ENCODE measurements around the gene LGMN. TPM values are rescaled to one million over a fixed set of nuclear protein-coding genes. Genes with fewer than 3 reads are reported as not detected.
A peak's percentile ranks its signal among the peaks of the same experiment; 100 is the strongest.
"Not testable (repeated sequence)": the region's sequence is repeated elsewhere in the genome, so short reads cannot be mapped to it uniquely, and the experiment has no call there.

Gene LGMN
- total and polyA plus RNA-seq, 2 donors = 109 to 230 TPM

DNA sequence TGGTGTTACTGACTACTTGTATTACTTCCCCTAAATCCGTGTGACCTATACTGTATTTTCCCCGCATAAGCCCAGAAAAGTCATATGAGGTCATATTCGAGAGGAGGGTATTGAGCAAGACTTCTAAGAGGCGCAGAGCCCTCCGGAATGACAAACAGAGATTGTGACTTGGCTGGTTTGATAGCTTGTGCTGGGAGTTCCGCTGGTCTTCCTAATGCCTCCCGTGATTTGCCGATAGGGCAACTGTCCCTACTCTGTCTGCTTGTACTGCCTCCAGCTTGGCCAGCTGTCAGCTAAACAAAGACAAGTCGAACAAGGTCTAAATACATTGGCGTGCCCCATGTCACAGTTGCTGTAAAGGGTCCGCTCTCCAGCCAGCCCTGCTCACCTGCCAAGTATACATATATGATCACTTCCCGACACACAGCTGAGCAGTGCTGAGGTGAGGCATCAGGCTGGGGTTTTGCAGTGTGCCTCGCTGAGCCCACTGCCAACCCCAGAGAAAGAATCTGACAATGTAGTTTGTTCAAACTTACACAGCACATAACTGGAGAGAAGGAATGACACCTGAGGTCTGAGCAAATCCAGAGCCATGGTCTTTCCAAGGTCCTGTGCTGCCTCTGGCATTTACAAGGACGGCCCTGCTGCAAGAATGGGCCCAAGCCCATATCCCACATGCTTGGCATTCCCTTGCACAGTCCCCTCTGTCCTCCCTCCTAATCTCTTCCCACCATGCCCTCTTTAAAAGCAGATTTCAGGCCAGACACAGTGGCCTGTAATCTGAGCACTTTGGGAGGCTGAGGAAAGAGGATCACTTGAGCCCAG, 23.7 kb downstream of the LGMN start:
- 98% methylated on average over 14 of the region's 14 CpGs for WGBS
- no peak for DNase-seq (ENCODE audit: low read depth in 6 of 9, low spot score in 9 of 9)
- Histone ChIP-seq H3K4me1 (ENCODE audit: control insufficient read depth in 2 of 2, insufficient read depth in 2 of 2, low read length in 2 of 2) (peaks cover 0 to 9% of the 10 kb centered on the region in 2 donors), H3K27ac (ENCODE audit: low read depth in 1 of 2, low read length in 1 of 2) (no peak overlapping the region), H3K4me3 (ENCODE audit: low read length in 2 of 2) (no peak overlapping the region), H3K27me3 (ENCODE audit: control insufficient read depth in 2 of 2, insufficient read depth in 1 of 2, low read length in 1 of 2) (no peaks in the 10 kb centered on the region), H3K9me3 (ENCODE audit: control insufficient read depth in 2 of 2, insufficient read depth in 1 of 2, low read length in 1 of 2) (no peaks in the 10 kb centered on the region), H3K36me3 (ENCODE audit: control insufficient read depth in 2 of 2, insufficient read depth in 2 of 2, low read length in 1 of 2) (peaks cover 0 to 2% of the 10 kb centered on the region in 2 donors)

DNA sequence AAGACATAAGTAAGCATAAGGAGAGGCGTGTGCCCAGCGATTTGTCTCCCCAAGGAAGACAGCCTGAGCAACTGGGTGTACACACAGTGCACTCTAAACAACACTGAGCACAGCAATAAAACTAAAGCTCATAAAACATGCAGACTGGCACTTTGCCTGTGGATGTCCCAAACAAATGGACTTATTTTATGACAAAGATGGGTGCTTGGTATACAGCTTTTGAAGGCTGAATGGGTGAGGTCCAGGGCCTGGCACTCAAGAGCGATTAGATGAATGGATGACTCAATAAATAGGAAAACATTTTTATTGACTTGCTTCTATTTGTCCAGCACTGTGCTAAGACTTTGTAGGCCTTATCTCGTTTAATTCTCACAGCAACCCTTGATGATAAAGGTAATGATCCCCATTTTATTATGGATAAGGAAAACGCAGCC, 28.5 kb downstream of the LGMN start:
- no peaks in the 10 kb centered on the region for H3K27me3 ChIP-seq (ENCODE audit: control insufficient read depth in 2 of 2, insufficient read depth in 1 of 2, low read length in 1 of 2)

DNA sequence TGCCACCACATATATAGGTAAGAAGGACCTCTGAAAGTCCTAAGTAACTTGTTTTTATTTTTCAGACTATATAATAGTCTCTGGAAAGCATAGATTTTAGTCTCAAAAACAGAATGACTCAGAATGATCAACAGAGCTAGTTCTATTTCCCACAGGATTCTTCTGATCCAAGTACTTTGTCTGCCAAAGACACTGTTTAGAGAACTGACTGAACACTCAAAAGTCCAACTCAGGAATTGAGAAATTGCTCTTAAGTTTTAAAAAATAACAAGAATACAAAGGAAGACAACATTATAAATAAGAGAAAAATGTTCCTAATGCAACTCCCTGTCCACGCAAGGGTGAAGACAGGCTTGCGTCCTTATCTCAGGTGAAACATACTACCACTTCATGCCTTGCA, 29.0 kb downstream of the LGMN start:
- H3K36me3 ChIP-seq (ENCODE audit: control insufficient read depth in 2 of 2, insufficient read depth in 2 of 2, low read length in 1 of 2) = peaks cover 0 to 9% of the 10 kb centered on the region in 2 donors
- no peaks in the 10 kb centered on the region for H3K9me3 ChIP-seq (ENCODE audit: control insufficient read depth in 2 of 2, insufficient read depth in 1 of 2, low read length in 1 of 2)
- no peaks in the 10 kb centered on the region for H3K27me3 ChIP-seq (ENCODE audit: control insufficient read depth in 2 of 2, insufficient read depth in 1 of 2, low read length in 1 of 2)
- H3K27ac ChIP-seq (ENCODE audit: low read depth in 1 of 2, low read length in 1 of 2) = no peak overlapping the region
- no peak overlapping the region for H3K4me3 ChIP-seq (ENCODE audit: low read length in 2 of 2)
- DNase-seq (ENCODE audit: low read depth in 6 of 9, low spot score in 9 of 9) = no peak
- WGBS = 94% methylated on average over 2 of the region's 2 CpGs
- peaks cover 0 to 9% of the 10 kb centered on the region in 2 donors for H3K4me1 ChIP-seq (ENCODE audit: control insufficient read depth in 2 of 2, insufficient read depth in 2 of 2, low read length in 2 of 2)

More for the DNA sequence above, 28.5 kb downstream of the LGMN start:
- 93% methylated on average over 5 of the region's 5 CpGs for WGBS
- DNase-seq (ENCODE audit: low read depth in 6 of 9, low spot score in 9 of 9) = no peak
- H3K4me1 ChIP-seq (ENCODE audit: control insufficient read depth in 2 of 2, insufficient read depth in 2 of 2, low read length in 2 of 2) = peaks cover 0 to 9% of the 10 kb centered on the region in 2 donors
- H3K9me3 ChIP-seq (ENCODE audit: control insufficient read depth in 2 of 2, insufficient read depth in 1 of 2, low read length in 1 of 2) = no peaks in the 10 kb centered on the region
- no peak overlapping the region for H3K27ac ChIP-seq (ENCODE audit: low read depth in 1 of 2, low read length in 1 of 2)
- no peak overlapping the region for H3K4me3 ChIP-seq (ENCODE audit: low read length in 2 of 2)
- peaks cover 0 to 9% of the 10 kb centered on the region in 2 donors for H3K36me3 ChIP-seq (ENCODE audit: control insufficient read depth in 2 of 2, insufficient read depth in 2 of 2, low read length in 1 of 2)

DNA sequence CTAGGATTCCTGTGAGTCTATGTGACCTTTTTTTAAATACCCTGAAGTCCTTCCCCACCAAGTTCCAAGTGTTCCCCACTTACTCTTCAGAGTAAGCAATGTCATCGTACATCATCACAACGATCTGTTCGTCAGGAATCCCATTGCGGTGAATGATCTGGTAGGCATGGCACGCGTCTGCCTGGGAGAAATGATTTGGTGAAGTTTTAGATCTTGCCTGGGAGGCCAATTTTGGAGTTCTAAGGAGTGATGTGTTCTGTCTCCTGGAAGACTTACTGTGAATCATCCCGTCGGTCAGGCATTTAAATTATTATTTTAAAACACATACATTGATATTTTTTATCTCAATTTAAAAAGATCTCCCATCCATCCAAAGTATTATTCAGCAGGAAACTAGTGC, 29.8 kb downstream of the LGMN start:
- Histone ChIP-seq H3K4me1 (ENCODE audit: control insufficient read depth in 2 of 2, insufficient read depth in 2 of 2, low read length in 2 of 2) (peaks cover 0 to 9% of the 10 kb centered on the region in 2 donors), H3K9me3 (ENCODE audit: control insufficient read depth in 2 of 2, insufficient read depth in 1 of 2, low read length in 1 of 2) (no peaks in the 10 kb centered on the region), H3K36me3 (ENCODE audit: control insufficient read depth in 2 of 2, insufficient read depth in 2 of 2, low read length in 1 of 2) (peaks cover 0 to 9% of the 10 kb centered on the region in 2 donors), H3K4me3 (ENCODE audit: low read length in 2 of 2) (no peak overlapping the region), H3K27me3 (ENCODE audit: control insufficient read depth in 2 of 2, insufficient read depth in 1 of 2, low read length in 1 of 2) (no peaks in the 10 kb centered on the region), H3K27ac (ENCODE audit: low read depth in 1 of 2, low read length in 1 of 2) (no peak overlapping the region)
- DNase-seq (ENCODE audit: low read depth in 6 of 9, low spot score in 9 of 9) = no peak
- WGBS = 98% methylated on average over 8 of the region's 8 CpGs

DNA sequence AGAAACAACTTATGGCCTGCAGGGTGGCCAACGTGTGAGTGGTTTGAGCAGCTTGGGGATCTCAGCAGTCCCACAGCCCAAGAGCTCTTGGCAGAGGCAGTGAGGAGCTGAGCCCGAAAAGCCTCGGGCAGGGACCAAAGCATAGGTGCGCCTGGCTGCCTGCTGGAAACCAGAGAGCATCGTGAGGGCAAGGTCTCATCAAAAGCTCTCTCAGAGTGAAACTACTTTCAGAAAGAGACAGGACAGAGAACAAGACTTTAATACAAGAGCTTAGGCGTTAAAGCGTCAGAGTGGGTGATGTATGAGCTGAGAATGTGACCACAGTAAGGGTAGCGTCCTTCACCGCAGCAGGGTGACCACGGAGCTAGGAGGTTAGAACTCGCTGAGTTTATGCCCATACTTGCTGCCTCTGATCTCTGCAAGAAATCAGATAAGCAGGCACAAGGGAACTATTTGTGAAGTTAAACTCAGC, 30.8 kb downstream of the LGMN start:
- no peak overlapping the region for H3K27ac ChIP-seq (ENCODE audit: low read depth in 1 of 2, low read length in 1 of 2)
- peaks cover 0 to 9% of the 10 kb centered on the region in 2 donors for H3K36me3 ChIP-seq (ENCODE audit: control insufficient read depth in 2 of 2, insufficient read depth in 2 of 2, low read length in 1 of 2)
- H3K4me3 ChIP-seq (ENCODE audit: low read length in 2 of 2) = no peak overlapping the region
- DNase-seq (ENCODE audit: low read depth in 6 of 9, low spot score in 9 of 9) = peak in 1 of 9 donors; percentile 23
- H3K9me3 ChIP-seq (ENCODE audit: control insufficient read depth in 2 of 2, insufficient read depth in 1 of 2, low read length in 1 of 2) = no peaks in the 10 kb centered on the region
- WGBS = 78% methylated on average over 11 of the region's 11 CpGs
- H3K27me3 ChIP-seq (ENCODE audit: control insufficient read depth in 2 of 2, insufficient read depth in 1 of 2, low read length in 1 of 2) = no peaks in the 10 kb centered on the region
- H3K4me1 ChIP-seq (ENCODE audit: control insufficient read depth in 2 of 2, insufficient read depth in 2 of 2, low read length in 2 of 2) = peaks cover 0 to 9% of the 10 kb centered on the region in 2 donors

DNA sequence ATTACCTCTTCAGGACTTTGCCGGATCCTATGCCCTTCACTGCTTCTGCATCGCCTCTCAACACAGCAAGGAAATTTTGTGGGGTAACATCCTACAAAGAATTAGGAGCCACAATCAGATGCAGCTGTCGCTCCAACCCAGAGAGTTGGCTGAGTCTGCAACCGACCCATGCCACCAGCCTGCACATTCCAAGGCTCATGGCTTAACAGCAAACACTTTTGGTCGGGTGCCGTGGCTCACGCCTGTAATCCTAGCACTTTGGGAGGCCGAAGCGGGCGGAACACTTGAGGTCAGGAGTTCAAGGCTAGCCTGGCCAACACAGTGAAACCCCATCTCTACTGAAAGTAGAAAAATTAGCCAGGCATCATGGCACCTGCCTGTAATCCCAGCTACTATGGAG, 32.3 kb downstream of the LGMN start:
- WGBS = 97% methylated on average over 10 of the region's 10 CpGs
- Histone ChIP-seq H3K9me3 (ENCODE audit: control insufficient read depth in 2 of 2, insufficient read depth in 1 of 2, low read length in 1 of 2) (no peaks in the 10 kb centered on the region), H3K4me3 (ENCODE audit: low read length in 2 of 2) (no peak overlapping the region), H3K27me3 (ENCODE audit: control insufficient read depth in 2 of 2, insufficient read depth in 1 of 2, low read length in 1 of 2) (no peaks in the 10 kb centered on the region), H3K27ac (ENCODE audit: low read depth in 1 of 2, low read length in 1 of 2) (no peak overlapping the region), H3K4me1 (ENCODE audit: control insufficient read depth in 2 of 2, insufficient read depth in 2 of 2, low read length in 2 of 2) (peaks cover 0 to 9% of the 10 kb centered on the region in 2 donors), H3K36me3 (ENCODE audit: control insufficient read depth in 2 of 2, insufficient read depth in 2 of 2, low read length in 1 of 2) (peaks cover 0 to 10% of the 10 kb centered on the region in 2 donors)
- DNase-seq (ENCODE audit: low read depth in 6 of 9, low spot score in 9 of 9) = no peak

DNA sequence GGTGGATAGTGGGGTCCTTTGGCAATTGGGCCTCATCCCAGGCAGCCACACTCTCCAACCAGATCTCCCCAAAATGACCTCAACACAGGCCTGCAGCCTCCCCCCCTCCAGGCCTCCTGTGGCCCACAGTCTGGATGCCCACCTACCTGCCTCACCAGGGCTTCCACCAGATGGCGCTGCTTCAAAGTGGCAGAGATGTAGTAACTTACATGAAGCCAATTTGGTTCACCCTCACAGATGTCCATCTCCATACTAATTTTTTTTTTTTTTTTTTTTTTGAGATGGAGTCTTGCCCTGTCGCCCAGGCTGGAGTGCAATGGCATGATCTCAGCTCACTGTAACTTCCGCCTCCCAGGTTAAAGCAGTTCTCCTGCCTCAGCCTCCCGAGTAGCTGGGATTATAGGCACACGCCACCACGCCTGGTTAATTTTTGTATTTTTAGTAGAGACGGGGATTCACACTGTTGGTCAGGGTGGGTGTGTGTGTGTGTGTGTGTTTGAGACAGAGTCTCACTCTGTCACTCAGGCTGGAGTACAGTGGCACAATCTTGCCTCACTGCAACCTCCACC, 33.6 kb downstream of the LGMN start:
- peak; percentile 49 to 85 (median 66) for DNase-seq (ENCODE audit: low read depth in 6 of 9, low spot score in 9 of 9)
- H3K36me3 ChIP-seq (ENCODE audit: control insufficient read depth in 2 of 2, insufficient read depth in 2 of 2, low read length in 1 of 2) = peaks cover 0 to 16% of the 10 kb centered on the region in 2 donors
- not testable (repeated sequence) for H3K4me3 ChIP-seq (ENCODE audit: low read length in 2 of 2); H3K27ac ChIP-seq (ENCODE audit: low read depth in 1 of 2, low read length in 1 of 2); H3K9me3 ChIP-seq (ENCODE audit: control insufficient read depth in 2 of 2, insufficient read depth in 1 of 2, low read length in 1 of 2); H3K4me1 ChIP-seq (ENCODE audit: control insufficient read depth in 2 of 2, insufficient read depth in 2 of 2, low read length in 2 of 2); H3K27me3 ChIP-seq (ENCODE audit: control insufficient read depth in 2 of 2, insufficient read depth in 1 of 2, low read length in 1 of 2)
- WGBS = 76% methylated on average over 7 of the region's 7 CpGs

DNA sequence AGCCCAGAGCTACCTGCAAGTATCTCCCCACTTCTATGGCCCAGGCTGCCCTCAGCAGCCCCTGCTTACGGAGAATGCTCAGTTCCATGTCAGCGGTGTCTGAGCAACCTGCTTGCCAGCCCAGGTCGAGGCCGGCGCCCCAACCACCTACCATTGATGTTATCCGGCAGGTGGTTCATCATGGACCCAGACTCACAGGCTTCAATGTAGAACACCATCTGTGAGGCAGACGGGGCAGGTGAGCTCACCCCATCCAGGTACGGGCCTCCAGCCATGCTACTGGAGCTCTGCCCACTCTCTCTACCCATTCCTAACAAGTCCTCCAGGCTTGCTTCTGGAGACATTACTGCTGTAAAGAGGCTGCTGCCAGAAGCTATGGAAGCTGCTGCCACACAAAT, 35.8 kb downstream of the LGMN start:
- Histone ChIP-seq H3K9me3 (ENCODE audit: control insufficient read depth in 2 of 2, insufficient read depth in 1 of 2, low read length in 1 of 2) (no peaks in the 10 kb centered on the region), H3K27ac (ENCODE audit: low read depth in 1 of 2, low read length in 1 of 2) (no peak overlapping the region), H3K4me3 (ENCODE audit: low read length in 2 of 2) (no peak overlapping the region), H3K4me1 (ENCODE audit: control insufficient read depth in 2 of 2, insufficient read depth in 2 of 2, low read length in 2 of 2) (peaks cover 0 to under 1% of the 10 kb centered on the region in 2 donors), H3K27me3 (ENCODE audit: control insufficient read depth in 2 of 2, insufficient read depth in 1 of 2, low read length in 1 of 2) (no peaks in the 10 kb centered on the region), H3K36me3 (ENCODE audit: control insufficient read depth in 2 of 2, insufficient read depth in 2 of 2, low read length in 1 of 2) (peaks cover 0 to 16% of the 10 kb centered on the region in 2 donors)
- 99% methylated on average over 8 of the region's 8 CpGs for WGBS
- no peak for DNase-seq (ENCODE audit: low read depth in 6 of 9, low spot score in 9 of 9)

DNA sequence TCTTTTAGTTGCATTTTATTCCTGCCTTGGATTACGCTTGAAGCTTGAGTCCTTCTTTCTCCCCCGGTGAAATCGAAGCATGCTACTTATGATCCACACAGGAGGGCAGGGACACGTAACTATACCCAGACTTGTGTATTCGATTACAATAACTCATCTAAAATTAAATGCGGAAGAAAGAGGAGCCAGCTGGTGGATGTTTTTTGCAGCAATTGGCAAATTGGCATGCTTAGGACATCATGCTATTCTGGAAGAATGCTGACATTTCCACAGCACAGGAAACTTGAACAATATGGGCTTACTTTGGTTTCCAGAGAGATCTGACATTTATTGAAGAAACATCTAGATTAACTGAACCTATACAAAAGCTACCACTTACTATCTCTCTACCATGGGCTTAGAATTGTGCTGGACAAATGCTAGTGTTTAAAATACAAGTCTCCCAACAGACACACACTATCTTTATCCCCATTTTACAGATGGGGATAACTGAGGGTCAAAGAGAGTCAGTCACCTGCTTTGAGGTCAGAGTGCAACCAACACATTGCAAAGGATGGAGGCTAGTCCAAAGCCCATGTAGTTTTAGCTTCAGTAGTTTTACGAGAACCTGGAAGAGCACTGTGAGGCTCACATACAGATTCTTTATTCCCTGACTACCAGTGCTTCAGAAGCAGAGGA, 36.3 kb downstream of the LGMN start:
- Histone ChIP-seq H3K27me3 (ENCODE audit: control insufficient read depth in 2 of 2, insufficient read depth in 1 of 2, low read length in 1 of 2) (no peaks in the 10 kb centered on the region), H3K36me3 (ENCODE audit: control insufficient read depth in 2 of 2, insufficient read depth in 2 of 2, low read length in 1 of 2) (peaks cover 0 to 16% of the 10 kb centered on the region in 2 donors), H3K27ac (ENCODE audit: low read depth in 1 of 2, low read length in 1 of 2) (no peak overlapping the region), H3K4me1 (ENCODE audit: control insufficient read depth in 2 of 2, insufficient read depth in 2 of 2, low read length in 2 of 2) (no peaks in the 10 kb centered on the region), H3K4me3 (ENCODE audit: low read length in 2 of 2) (no peak overlapping the region), H3K9me3 (ENCODE audit: control insufficient read depth in 2 of 2, insufficient read depth in 1 of 2, low read length in 1 of 2) (no peaks in the 10 kb centered on the region)
- DNase-seq (ENCODE audit: low read depth in 6 of 9, low spot score in 9 of 9) = no peak
- WGBS = 96% methylated on average over 7 of the region's 7 CpGs
